ENCODE measurements around the gene CCT6B.
A peak's percentile ranks its signal among the peaks of the same experiment; 100 is the strongest.
"Not testable (repeated sequence)": the region's sequence is repeated elsewhere in the genome, so short reads cannot be mapped to it uniquely, and the experiment has no call there.

The CCT6B gene
- 0.88 to 8.1 (median 2.7) reads per million in 3 experiments for total RNA-seq

- peak; percentile 91 for DNase-seq
Measured at GRCh38 chr17:34961093-34961911, at the start of gene CCT6B, which contains the start of gene ZNF830. Gene CCT6B (minus strand): TSS chr17:34961460. CDS start chr17:34961393, 67 bp downstream. Gene ZNF830 (plus strand): TSS chr17:34961540. CDS start chr17:34961567, 27 bp downstream.

GRCh38 chr17:35010093-35010492 lies 48.8 kb upstream of the CCT6B start:
- DNase-seq: no peak

GRCh38 chr17:35006961-35007360 lies 45.7 kb upstream of the CCT6B start:
- no peak for DNase-seq

- DNase-seq: no peak
Measured at GRCh38 chr17:35006345-35006744, 45.1 kb upstream of the CCT6B start.

GRCh38 chr17:35003778-35004177 lies 42.5 kb upstream of the CCT6B start:
- no peak for DNase-seq

GRCh38 chr17:35002876-35003551 lies 41.8 kb upstream of the CCT6B start:
- DNase-seq: no peak

GRCh38 chr17:35001549-35001948 lies 40.3 kb upstream of the CCT6B start:
- DNase-seq: no peak

- DNase-seq: not testable (repeated sequence)
Measured at GRCh38 chr17:35000965-35001364, 39.7 kb upstream of the CCT6B start.

GRCh38 chr17:34999456-34999855 lies 38.2 kb upstream of the CCT6B start:
- DNase-seq: no peak

- peak; percentile 71 for DNase-seq
Measured at GRCh38 chr17:34998205-34998604, 36.9 kb upstream of the CCT6B start.

GRCh38 chr17:34997355-34997862 lies 36.1 kb upstream of the CCT6B start:
- no peak for DNase-seq

- DNase-seq: no peak
Measured at GRCh38 chr17:34996422-34997285, 35.4 kb upstream of the CCT6B start.

- no peak for DNase-seq
Measured at GRCh38 chr17:34993031-34993430, 31.8 kb upstream of the CCT6B start.

- no peak for DNase-seq
Measured at GRCh38 chr17:34991606-34992005, 30.3 kb upstream of the CCT6B start.

GRCh38 chr17:34990921-34991365 lies 29.7 kb upstream of the CCT6B start:
- DNase-seq: no peak

GRCh38 chr17:34989473-34989872 lies 28.2 kb upstream of the CCT6B start:
- DNase-seq: no peak

GRCh38 chr17:34988644-34989043 lies 27.4 kb upstream of the CCT6B start:
- DNase-seq: no peak

GRCh38 chr17:34987232-34987631 lies 26.0 kb upstream of the CCT6B start:
- DNase-seq: no peak

GRCh38 chr17:34981538-34982241 lies 20.4 kb upstream of the CCT6B start:
- DNase-seq: no peak

- peak; percentile 71 for DNase-seq
Measured at GRCh38 chr17:34980681-34981537, 19.6 kb upstream of the CCT6B start.

- peak; percentile 92 for DNase-seq
Measured at GRCh38 chr17:34980353-34980680, 19.1 kb upstream of the CCT6B start, which contains the start of gene LIG3. Gene LIG3 (plus strand): TSS chr17:34980512. CDS start chr17:34983006, 2,494 bp downstream.
